ENCODE results near the gene FBLN5. TPM values are rescaled to one million over a fixed set of nuclear protein-coding genes. Genes with fewer than 3 reads are reported as not detected.

The FBLN5 gene
- total and polyA plus RNA-seq, 7 donors = 3.0 to 253 (median 91.8) TPM

- Histone ChIP-seq H3K27me3 (no peaks in the 10 kb centered on the region), H3K27ac (peak overlapping the region; percentile 34 to 76 (median 64)), H3K9me3 (no peaks in the 10 kb centered on the region), H3K4me3 (no peak overlapping the region), H3K4me1 (peaks cover 0 to 48% (median 28%) of the 10 kb centered on the region in 4 donors), H3K36me3 (peaks cover 0 to 20% (median 0%) of the 10 kb centered on the region in 4 donors)
- 83 to 91% methylated on average over 10 of the region's 10 CpGs for WGBS, 2 donors
- TF ChIP-seq EP300 (IDR thresholded peaks at IDR 0.05) (no peak), POLR2AphosphoS5 (IDR thresholded peaks at IDR 0.05) (no peak), CTCF (IDR thresholded peaks at IDR 0.05) (no peak), POLR2A (IDR thresholded peaks at IDR 0.05) (no peak)
- DNase-seq = peak; percentile 62
- intact Hi-C loops (cut with DNase I) = no loop called here
Measured at GRCh38 chr14:91888641-91889476, 58.6 kb downstream of the FBLN5 start.

- Histone ChIP-seq H3K9me3 (no peaks in the 10 kb centered on the region), H3K27ac (peak overlapping the region in 2 of 4 donors; percentile 1 to 18), H3K4me1 (peaks cover 0 to 42% (median 25%) of the 10 kb centered on the region in 4 donors), H3K27me3 (no peaks in the 10 kb centered on the region), H3K4me3 (no peak overlapping the region), H3K36me3 (peaks cover 0 to 20% (median 0%) of the 10 kb centered on the region in 4 donors)
- DNase-seq = no peak
- WGBS, 2 donors = 96 to 97% methylated on average over 8 of the region's 8 CpGs
- intact Hi-C loops (cut with DNase I) = no loop called here
- TF ChIP-seq CTCF (IDR thresholded peaks at IDR 0.05) = no peak
- TF ChIP-seq POLR2A (IDR thresholded peaks at IDR 0.05) = no peak
- TF ChIP-seq EP300 (IDR thresholded peaks at IDR 0.05) = no peak
- no peak for TF ChIP-seq POLR2AphosphoS5 (IDR thresholded peaks at IDR 0.05)
Measured at GRCh38 chr14:91886961-91887360, 60.5 kb downstream of the FBLN5 start.

GRCh38 chr14:91885839-91886238 lies 61.7 kb downstream of the FBLN5 start:
- DNase-seq = no peak
- H3K4me1 ChIP-seq = peaks cover 0 to 31% (median 22%) of the 10 kb centered on the region in 4 donors
- H3K4me3 ChIP-seq = no peak overlapping the region
- TF ChIP-seq POLR2AphosphoS5 (IDR thresholded peaks at IDR 0.05) (peak in 3 of 4 donors; percentile 12 to 22 (median 13)), EP300 (IDR thresholded peaks at IDR 0.05) (no peak)
- H3K36me3 ChIP-seq = peaks cover 0 to 21% (median 5%) of the 10 kb centered on the region in 4 donors
- intact Hi-C loops (cut with DNase I) = no loop called here
- peak overlapping the region; percentile 52 to 64 (median 56) for H3K27ac ChIP-seq
- no peaks in the 10 kb centered on the region for H3K27me3 ChIP-seq
- H3K9me3 ChIP-seq = no peaks in the 10 kb centered on the region
- 80 to 86% methylated on average over 4 of the region's 4 CpGs for WGBS, 2 donors

GRCh38 chr14:91885113-91885712 lies 62.3 kb downstream of the FBLN5 start:
- DNase-seq = no peak
- peaks cover 0 to 23% (median 9%) of the 10 kb centered on the region in 4 donors for H3K36me3 ChIP-seq
- peaks cover 0 to 24% (median 16%) of the 10 kb centered on the region in 4 donors for H3K4me1 ChIP-seq
- no peak overlapping the region for H3K4me3 ChIP-seq
- peak overlapping the region; percentile 52 to 64 (median 56) for H3K27ac ChIP-seq
- H3K27me3 ChIP-seq = no peaks in the 10 kb centered on the region
- H3K9me3 ChIP-seq = no peaks in the 10 kb centered on the region
- intact Hi-C loops (cut with DNase I) = no loop called here
- TF ChIP-seq POLR2AphosphoS5 (IDR thresholded peaks at IDR 0.05) = no peak
- no peak for TF ChIP-seq CTCF (IDR thresholded peaks at IDR 0.05)
- TF ChIP-seq EP300 (IDR thresholded peaks at IDR 0.05) = no peak
- TF ChIP-seq POLR2A (IDR thresholded peaks at IDR 0.05) = no peak
- WGBS, 2 donors = 97 to 98% methylated on average over 4 of the region's 4 CpGs

GRCh38 chr14:91884664-91885063 lies 62.8 kb downstream of the FBLN5 start:
- no peak for TF ChIP-seq CTCF (IDR thresholded peaks at IDR 0.05)
- TF ChIP-seq EP300 (IDR thresholded peaks at IDR 0.05) = no peak
- peak overlapping the region; percentile 52 to 64 (median 56) for H3K27ac ChIP-seq
- peaks cover 0 to 24% (median 12%) of the 10 kb centered on the region in 4 donors for H3K36me3 ChIP-seq
- H3K4me1 ChIP-seq = peaks cover 0 to 19% (median 11%) of the 10 kb centered on the region in 4 donors
- peak; percentile 69 for DNase-seq
- H3K27me3 ChIP-seq = no peaks in the 10 kb centered on the region
- no peaks in the 10 kb centered on the region for H3K9me3 ChIP-seq
- H3K4me3 ChIP-seq = no peak overlapping the region
- intact Hi-C loops (cut with DNase I) = no loop called here
- 83 to 87% methylated on average over 6 of the region's 6 CpGs for WGBS, 2 donors

All from sigmoid colon (tissue), 7 donors.